SU-DHL-6 (cell line): ENCODE data around the gene RNF141.

Experiments used
- H2AFZ ChIP-seq: fragments of 200-600 bp; sonication (generic); 2 replicates; pipeline ENCODE4 v1.6.1; 2014; ENCODE audit warnings: low read depth, mild to moderate bottlenecking, moderate library complexity, mixed read lengths, antibody characterized with exemption, low read length; ENCODE audit not compliant: severe bottlenecking
- H3F3A ChIP-seq: fragments of 200-600 bp; shearing (Covaris generic); 2 replicates; pipeline ENCODE4 v1.6.0; 2016; ENCODE audit warnings: antibody characterized with exemption, mild to moderate bottlenecking; ENCODE audit not compliant: insufficient read depth
- H3K27ac ChIP-seq: fragments of 200-600 bp; sonication (generic); 2 replicates; pipeline ENCODE4 v1.5.1; 2016; ENCODE audit warnings: low read depth, mild to moderate bottlenecking, low read length, moderate library complexity, mixed read lengths
- H3K27me3 ChIP-seq: fragments of 200-600 bp; sonication (generic), shearing (Covaris generic); 2 replicates; pipeline ENCODE4 v1.6.0; 2014; ENCODE audit warnings: mild to moderate bottlenecking, low read length
- H3K36me3 ChIP-seq: fragments of 200-600 bp; sonication (generic); 2 replicates; pipeline ENCODE4 v1.6.1; 2014; ENCODE audit warnings: mild to moderate bottlenecking, low read length, mixed read lengths
- H3K4me2 ChIP-seq: fragments of 300-600, 200-600 bp; shearing (Covaris generic), sonication (generic); 2 replicates; pipeline ENCODE4 v1.6.0; 2014; ENCODE audit warnings: low read length, low read depth, mild to moderate bottlenecking; ENCODE audit not compliant: poor library complexity, severe bottlenecking
- H3K4me3 ChIP-seq: fragments of 200-600 bp; sonication (generic); 2 replicates; pipeline ENCODE4 v1.5.1; 2014; ENCODE audit warnings: antibody characterized with exemption, low read length, mild to moderate bottlenecking, mixed read lengths; ENCODE audit not compliant: insufficient read depth, poor library complexity, severe bottlenecking
- H3K79me2 ChIP-seq: fragments of 200-600 bp; sonication (generic); 2 replicates; pipeline ENCODE4 v1.6.1; 2014; ENCODE audit warnings: mild to moderate bottlenecking, low read length, moderate library complexity; ENCODE audit not compliant: insufficient read depth
- H3K9ac ChIP-seq: fragments of 200-600 bp; sonication (generic); 2 replicates; pipeline ENCODE4 v1.7.0; 2014; ENCODE audit warnings: mild to moderate bottlenecking, low read length
- H3K9me2 ChIP-seq: fragments of 200-600 bp; sonication (generic); replicated peaks from 2 replicates; pipeline ENCODE4 v1.6.1; 2014; ENCODE audit warnings: low read length; ENCODE audit not compliant: insufficient read depth
- H3K9me3 ChIP-seq: fragments of 200-600 bp; sonication (generic); 2 replicates; pipeline ENCODE4 v1.6.1; 2014; ENCODE audit warnings: low read length, mixed read lengths; ENCODE audit not compliant: insufficient read depth
- H4K20me1 ChIP-seq: fragments of 200-600 bp; sonication (generic); 2 replicates; pipeline ENCODE4 v1.6.1; 2014; ENCODE audit warnings: low read depth, mild to moderate bottlenecking, antibody characterized with exemption, low read length, moderate library complexity, mixed read lengths
- EZH2phosphoT487 ChIP-seq: fragments of 200-600 bp; sonication (generic), shearing (Covaris generic); conservative IDR thresholded peaks from 2 replicates; pipeline ENCODE4 v1.6.1; 2018; ENCODE audit warnings: mild to moderate bottlenecking, antibody characterized with exemption, low read length, moderate library complexity, mixed read lengths
- TF ChIP-seq, protein P1 (sequence below): fragments of 200-600 bp; sonication (generic); IDR thresholded peaks from one replicate; pipeline ENCODE4 v1.5.1; 2017; ENCODE audit warnings: antibody characterized with exemption, mild to moderate bottlenecking, low read length, moderate library complexity; ENCODE audit not compliant: insufficient read depth, poor library complexity, severe bottlenecking

RNF141 gene

DNA sequence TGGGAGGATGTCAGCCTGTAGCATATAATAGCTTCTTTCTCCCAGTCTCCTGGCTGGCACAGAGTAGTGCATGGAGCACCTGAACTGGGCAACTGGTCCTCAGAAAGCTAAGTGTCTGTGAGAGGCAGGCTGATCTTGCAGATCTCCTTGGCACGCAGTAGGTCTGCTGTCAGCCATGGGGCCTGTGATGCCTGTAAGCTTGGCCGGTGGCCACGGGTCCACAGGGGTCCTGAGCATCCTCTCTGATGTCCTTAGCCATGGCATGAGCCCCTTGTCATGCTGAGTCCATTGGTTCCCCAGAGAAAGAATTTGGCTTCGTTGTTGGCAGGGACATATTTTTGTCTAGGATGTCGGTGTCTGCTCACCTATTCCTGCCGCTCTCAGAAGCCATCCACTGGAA, 61.0 kb downstream of the RNF141 start:
- Histone ChIP-seq H3K36me3 (no peaks in the 10 kb centered on the region), H3K79me2 (no peaks in the 10 kb centered on the region)

DNA sequence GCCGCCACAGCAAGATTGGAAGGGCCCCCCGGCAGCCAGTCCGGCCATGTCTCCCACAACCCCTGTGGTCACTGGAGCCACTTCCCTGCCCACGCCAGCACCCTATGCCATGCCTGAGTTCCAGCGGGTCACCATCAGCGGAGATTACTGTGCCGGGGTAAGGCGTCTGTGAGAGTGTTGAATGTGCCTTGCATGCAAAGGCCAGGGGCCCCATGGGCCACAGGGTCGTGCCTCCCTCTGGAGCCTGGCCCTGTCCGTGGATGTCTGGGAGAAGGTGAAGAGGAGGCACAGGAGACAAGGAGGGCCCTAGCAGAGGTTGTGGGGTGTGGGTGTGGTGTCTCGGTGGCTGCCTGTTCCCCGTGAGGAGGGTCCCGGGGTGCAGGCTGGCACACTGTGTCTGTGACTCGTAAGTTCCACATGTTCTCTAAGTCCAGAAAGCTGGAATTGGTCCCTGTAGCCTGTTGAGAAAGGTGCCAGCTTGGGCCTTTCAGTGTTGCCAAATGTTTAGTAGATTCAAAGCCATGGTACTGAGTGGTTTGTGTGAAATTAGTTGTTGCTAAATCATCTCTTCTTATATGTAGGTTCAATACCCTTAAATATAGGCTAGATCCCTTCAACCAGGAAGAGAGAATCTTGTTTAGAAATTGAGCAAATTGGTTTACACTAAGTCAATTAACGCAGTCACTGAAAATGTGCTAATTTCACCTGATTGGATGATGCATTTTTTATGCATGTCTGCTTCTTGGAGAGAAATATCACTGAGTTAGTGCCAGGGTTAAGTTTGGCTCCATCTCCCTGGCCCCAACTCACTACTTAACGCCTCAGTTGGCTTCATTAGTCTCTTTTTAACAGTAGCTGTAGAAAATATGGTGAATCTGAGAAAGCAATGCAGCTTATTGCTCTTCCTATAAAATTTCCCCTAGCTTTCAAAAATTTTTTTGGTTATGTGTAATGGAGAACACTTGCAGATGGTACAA, 62.1 kb downstream of the RNF141 start:
- no peaks in the 10 kb centered on the region for H3K9me2 ChIP-seq
- H3K27ac ChIP-seq = no peak overlapping the region
- no peaks in the 10 kb centered on the region for H3K9me3 ChIP-seq
- H2AFZ ChIP-seq = no peak overlapping the region
- no peak overlapping the region for H3K4me3 ChIP-seq
- no peaks in the 10 kb centered on the region for H3K79me2 ChIP-seq
- no peaks in the 10 kb centered on the region for H3K36me3 ChIP-seq
- H3K27me3 ChIP-seq = no peaks in the 10 kb centered on the region
- no peaks in the 10 kb centered on the region for H3F3A ChIP-seq
- H3K4me2 ChIP-seq = no peak overlapping the region
- H4K20me1 ChIP-seq = no peaks in the 10 kb centered on the region
- TF ChIP-seq, protein P1, sequence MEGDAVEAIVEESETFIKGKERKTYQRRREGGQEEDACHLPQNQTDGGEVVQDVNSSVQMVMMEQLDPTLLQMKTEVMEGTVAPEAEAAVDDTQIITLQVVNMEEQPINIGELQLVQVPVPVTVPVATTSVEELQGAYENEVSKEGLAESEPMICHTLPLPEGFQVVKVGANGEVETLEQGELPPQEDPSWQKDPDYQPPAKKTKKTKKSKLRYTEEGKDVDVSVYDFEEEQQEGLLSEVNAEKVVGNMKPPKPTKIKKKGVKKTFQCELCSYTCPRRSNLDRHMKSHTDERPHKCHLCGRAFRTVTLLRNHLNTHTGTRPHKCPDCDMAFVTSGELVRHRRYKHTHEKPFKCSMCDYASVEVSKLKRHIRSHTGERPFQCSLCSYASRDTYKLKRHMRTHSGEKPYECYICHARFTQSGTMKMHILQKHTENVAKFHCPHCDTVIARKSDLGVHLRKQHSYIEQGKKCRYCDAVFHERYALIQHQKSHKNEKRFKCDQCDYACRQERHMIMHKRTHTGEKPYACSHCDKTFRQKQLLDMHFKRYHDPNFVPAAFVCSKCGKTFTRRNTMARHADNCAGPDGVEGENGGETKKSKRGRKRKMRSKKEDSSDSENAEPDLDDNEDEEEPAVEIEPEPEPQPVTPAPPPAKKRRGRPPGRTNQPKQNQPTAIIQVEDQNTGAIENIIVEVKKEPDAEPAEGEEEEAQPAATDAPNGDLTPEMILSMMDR = no peak
- no peak for TF ChIP-seq EZH2phosphoT487
- no peak overlapping the region for H3K9ac ChIP-seq

More for the DNA sequence above, 61.0 kb downstream of the RNF141 start:
- Histone ChIP-seq H3K4me2 (no peak overlapping the region), H4K20me1 (no peaks in the 10 kb centered on the region), H3K9ac (no peak overlapping the region), H3K9me2 (no peaks in the 10 kb centered on the region), H2AFZ (no peak overlapping the region), H3K27me3 (no peaks in the 10 kb centered on the region), H3F3A (no peaks in the 10 kb centered on the region), H3K27ac (no peak overlapping the region), H3K4me3 (no peak overlapping the region), H3K9me3 (no peaks in the 10 kb centered on the region)
- TF ChIP-seq EZH2phosphoT487 = no peak
- TF ChIP-seq, protein P1 = no peak

DNA sequence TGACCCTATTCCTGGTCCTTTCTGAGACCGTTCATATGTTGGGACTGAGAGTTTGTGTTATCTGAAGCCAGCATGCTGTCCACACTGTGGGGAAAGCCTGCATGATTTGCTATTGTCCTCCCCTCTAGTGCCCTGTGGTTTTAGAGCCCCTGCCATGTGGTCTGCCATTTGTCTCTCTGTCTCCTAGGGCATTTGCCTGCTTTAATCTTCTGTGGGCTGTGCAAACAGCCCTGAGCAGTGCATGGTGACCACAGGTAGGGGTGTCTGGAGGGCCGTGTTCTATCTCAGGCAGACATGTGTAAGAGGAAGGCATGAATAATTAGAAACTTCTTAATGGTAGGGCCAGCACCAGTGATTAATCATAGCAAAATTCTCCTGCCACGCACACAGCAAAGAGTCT, 62.9 kb downstream of the RNF141 start:
- H3K4me3 ChIP-seq = no peak overlapping the region
- no peak overlapping the region for H2AFZ ChIP-seq
- H3K27me3 ChIP-seq = no peaks in the 10 kb centered on the region
- no peaks in the 10 kb centered on the region for H3K9me3 ChIP-seq
- no peaks in the 10 kb centered on the region for H3K9me2 ChIP-seq
- no peaks in the 10 kb centered on the region for H3F3A ChIP-seq
- no peak overlapping the region for H3K4me2 ChIP-seq
- H3K9ac ChIP-seq = no peak overlapping the region
- H3K36me3 ChIP-seq = no peaks in the 10 kb centered on the region
- TF ChIP-seq, protein P1 = no peak
- TF ChIP-seq EZH2phosphoT487 = no peak
- no peak overlapping the region for H3K27ac ChIP-seq
- no peaks in the 10 kb centered on the region for H3K79me2 ChIP-seq
- no peaks in the 10 kb centered on the region for H4K20me1 ChIP-seq
